Sigmoid colon (tissue), 7 donors: ENCODE results near the gene SLC35E1. TPM values are rescaled to one million over a fixed set of nuclear protein-coding genes. Genes with fewer than 3 reads are reported as not detected.

ENCODE experiments used
- DNase-seq: peaks from one replicate; pipeline ENCODE4 v3.0.0-alpha.2; 2019
- H3K27ac ChIP-seq, 4 donors: fragments of 200-600 bp; sonication (generic); one replicate each; pipeline ENCODE4 v1.5.1; 2016 to 2019; ENCODE audit warnings: mild to moderate bottlenecking in 1 of 4
- H3K27me3 ChIP-seq, 3 donors: fragments of 200-600 bp; sonication (generic); one replicate each; pipeline ENCODE4 v1.5.1; 2019; ENCODE audit warnings: mild to moderate bottlenecking in 1 of 3
- H3K36me3 ChIP-seq, 4 donors: fragments of 200-600 bp; sonication (generic); one replicate each; pipeline ENCODE4 v1.5.1; 2016 to 2019
- H3K4me1 ChIP-seq, 4 donors: fragments of 200-600 bp; sonication (generic); one replicate each; pipeline ENCODE4 v1.5.1; 2017 to 2019
- H3K4me3 ChIP-seq, 4 donors: fragments of 200-600 bp; sonication (generic); one replicate each; pipeline ENCODE4 v1.5.1; 2017 to 2019; ENCODE audit warnings: mild to moderate bottlenecking in 2 of 4, moderate library complexity in 1 of 4
- H3K9me3 ChIP-seq, 4 donors: fragments of 200-600 bp in 3 of 4; sonication (generic) in 3 of 4; one replicate each; pipeline versions ENCODE4 v1.5.1 to v1.6.1; 2013 to 2019
- EP300 ChIP-seq, 4 donors: sonication (generic); formaldehyde crosslinking; IDR thresholded peaks; one replicate each; pipeline ENCODE4 v1.6.1; 2017; ENCODE audit warnings: antibody characterized with exemption in 4 of 4
- POLR2A ChIP-seq, 2 donors: fragments of 450-650 bp; IDR thresholded peaks; one replicate each; pipeline ENCODE4 v1.6.1; 2016; ENCODE audit warnings: antibody characterized with exemption in 2 of 2, mild to moderate bottlenecking in 2 of 2, moderate library complexity in 2 of 2
- POLR2AphosphoS5 ChIP-seq, 4 donors: sonication (generic); formaldehyde crosslinking; IDR thresholded peaks; one replicate each; pipeline ENCODE4 v1.6.1; 2017; ENCODE audit warnings: antibody characterized with exemption in 4 of 4
- WGBS, 2 donors: extraction: QIAGEN DNeasy Blood & Tissue Kit; methylation state at CpG; one replicate each; pipeline ENCODE4 v1.1.7; 2013; 5-methylcytosine and 5-hydroxymethylcytosine counted together
- intact Hi-C: fragments of 100-400 bp; cut with DNase I; formaldehyde crosslinking; loops from one replicate; pipeline ENCODE4 v1.15.1; 2023
- polyA plus RNA-seq, 3 donors: library from polyadenylated mRNA; stranded (reverse); fragments of 200-250 nt; gene quantifications; one replicate each; pipeline ENCODE4 v1.2.3, GENCODE V29; 2013
- total RNA-seq, 4 donors: library from RNA; depleted of rRNA; stranded (reverse); fragments of >200 nt; gene quantifications; one replicate each; pipeline ENCODE4 v1.1.0, GENCODE V29; 2016
- TF ChIP-seq, protein P1 (sequence below), 4 experiments: fragments of 450-650 bp in 3 of 4; fragments of 200-600 bp in 1 of 4; IDR thresholded peaks; one replicate each; pipeline ENCODE4 v1.5.1; 2016 to 2019; ENCODE audit warnings: antibody characterized with exemption in 4 of 4, mild to moderate bottlenecking in 3 of 4, moderate library complexity in 2 of 4
- donor health status: healthy with polysubstance abuse.
- donor health status: Bipolar disorder and iron deficiency.
- donor health status: healthy.

Gene SLC35E1
- total and polyA plus RNA-seq, 7 donors, result 9.7 to 27.4 (median 22.4) TPM

DNA sequence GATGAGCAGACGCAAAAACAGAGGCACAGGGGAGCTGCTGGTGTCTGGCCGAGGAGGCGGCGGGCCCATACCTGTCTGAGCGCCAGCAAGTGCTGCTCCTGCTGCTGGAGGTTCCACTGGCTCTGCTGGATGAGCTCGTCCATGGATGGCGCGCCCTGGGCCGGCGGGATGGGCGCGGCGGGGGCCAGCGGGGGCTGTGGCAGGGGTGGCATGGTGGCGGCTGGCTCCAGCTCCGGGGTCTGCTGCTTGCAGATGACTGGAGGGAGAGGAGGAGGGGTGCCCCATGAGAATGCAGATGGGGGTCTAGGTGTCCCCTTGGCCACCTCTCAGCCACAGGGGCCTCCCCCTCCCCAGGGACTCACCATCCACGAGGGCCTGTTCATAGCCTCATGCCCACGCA, 36.8 kb downstream of the SLC35E1 start:
- no peak overlapping the region for H3K27ac ChIP-seq
- no peak overlapping the region for H3K4me3 ChIP-seq
- H3K36me3 ChIP-seq, result peaks cover 43 to 92% (median 51%) of the 10 kb centered on the region in 4 donors
- 96 to 98% methylated on average over 18 of the region's 18 CpGs for WGBS, 2 donors
- no peak for TF ChIP-seq POLR2A (IDR thresholded peaks at IDR 0.05)
- TF ChIP-seq EP300 (IDR thresholded peaks at IDR 0.05), result no peak
- no peak for TF ChIP-seq POLR2AphosphoS5 (IDR thresholded peaks at IDR 0.05)
- TF ChIP-seq, protein P1, sequence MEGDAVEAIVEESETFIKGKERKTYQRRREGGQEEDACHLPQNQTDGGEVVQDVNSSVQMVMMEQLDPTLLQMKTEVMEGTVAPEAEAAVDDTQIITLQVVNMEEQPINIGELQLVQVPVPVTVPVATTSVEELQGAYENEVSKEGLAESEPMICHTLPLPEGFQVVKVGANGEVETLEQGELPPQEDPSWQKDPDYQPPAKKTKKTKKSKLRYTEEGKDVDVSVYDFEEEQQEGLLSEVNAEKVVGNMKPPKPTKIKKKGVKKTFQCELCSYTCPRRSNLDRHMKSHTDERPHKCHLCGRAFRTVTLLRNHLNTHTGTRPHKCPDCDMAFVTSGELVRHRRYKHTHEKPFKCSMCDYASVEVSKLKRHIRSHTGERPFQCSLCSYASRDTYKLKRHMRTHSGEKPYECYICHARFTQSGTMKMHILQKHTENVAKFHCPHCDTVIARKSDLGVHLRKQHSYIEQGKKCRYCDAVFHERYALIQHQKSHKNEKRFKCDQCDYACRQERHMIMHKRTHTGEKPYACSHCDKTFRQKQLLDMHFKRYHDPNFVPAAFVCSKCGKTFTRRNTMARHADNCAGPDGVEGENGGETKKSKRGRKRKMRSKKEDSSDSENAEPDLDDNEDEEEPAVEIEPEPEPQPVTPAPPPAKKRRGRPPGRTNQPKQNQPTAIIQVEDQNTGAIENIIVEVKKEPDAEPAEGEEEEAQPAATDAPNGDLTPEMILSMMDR (IDR thresholded peaks at IDR 0.05), result no peak
- no peaks in the 10 kb centered on the region for H3K9me3 ChIP-seq
- DNase-seq, result no peak
- H3K4me1 ChIP-seq, result peaks cover 0 to 30% (median 24%) of the 10 kb centered on the region in 4 donors
- no peaks in the 10 kb centered on the region for H3K27me3 ChIP-seq
- intact Hi-C loops, result no loop called here

DNA sequence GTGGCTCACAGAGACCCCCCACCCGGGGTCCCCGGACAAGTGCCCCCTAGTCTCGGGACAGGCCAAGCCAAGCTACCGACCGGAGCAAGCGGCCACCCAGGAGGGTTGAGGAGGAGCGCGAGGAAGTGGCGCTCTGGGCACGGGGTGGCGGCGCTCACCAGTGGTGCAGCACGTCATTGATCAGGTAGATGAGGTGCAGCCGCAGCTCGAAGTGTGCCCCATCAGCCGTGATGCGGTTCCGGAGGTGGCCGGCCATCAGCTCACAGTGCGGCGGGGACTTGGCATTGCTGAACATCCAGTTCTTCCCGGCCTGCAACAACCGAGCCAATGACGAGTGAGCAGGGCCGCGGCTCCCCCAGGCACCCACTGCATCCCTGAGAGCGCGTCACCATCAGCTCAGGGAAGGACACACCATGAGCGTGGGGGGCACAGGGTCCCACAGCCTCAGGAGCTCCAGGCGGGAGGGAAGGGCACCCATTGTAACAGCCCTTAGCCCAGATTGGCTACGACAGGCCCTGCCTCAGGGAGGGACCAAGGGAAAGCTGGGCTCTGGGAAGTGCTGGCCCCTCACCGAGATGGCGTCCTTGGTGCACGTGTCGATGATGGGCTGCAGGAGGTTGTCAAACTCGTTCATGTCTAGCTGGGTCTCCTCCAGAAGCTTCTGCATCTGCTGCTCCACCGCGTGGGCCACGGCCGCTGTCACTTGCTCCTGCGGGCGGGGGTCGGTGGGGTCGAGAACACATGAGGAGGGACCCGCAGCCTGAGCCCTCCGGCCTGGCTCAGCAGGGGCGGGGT, 39.6 kb downstream of the SLC35E1 start:
- Histone ChIP-seq H3K9me3 (no peaks in the 10 kb centered on the region), H3K27me3 (no peaks in the 10 kb centered on the region), H3K27ac (no peak overlapping the region), H3K36me3 (peaks cover 68 to 98% (median 78%) of the 10 kb centered on the region in 4 donors), H3K4me1 (peaks cover 0 to 6% (median under 1%) of the 10 kb centered on the region in 4 donors), H3K4me3 (no peak overlapping the region)
- TF ChIP-seq POLR2AphosphoS5 (IDR thresholded peaks at IDR 0.05), result no peak
- 96% methylated on average over 47 of the region's 47 CpGs for WGBS, 2 donors
- intact Hi-C loops, result no loop called here
- no peak for DNase-seq

DNA sequence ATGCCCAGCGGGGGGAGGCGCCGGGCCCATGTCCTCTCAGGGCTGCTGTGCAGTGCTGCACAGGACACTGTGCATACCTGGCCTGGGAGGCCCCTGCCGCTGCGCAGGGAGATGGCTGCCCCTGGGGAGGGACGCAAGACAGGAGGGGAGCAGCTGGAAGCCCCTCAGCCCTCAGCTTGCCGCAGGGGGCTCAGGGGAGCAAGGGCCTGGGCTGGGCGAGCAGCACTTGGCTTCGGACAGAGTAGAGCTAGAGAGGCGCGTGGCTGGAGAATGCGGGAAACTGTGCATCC, 40.9 kb downstream of the SLC35E1 start:
- intact Hi-C loops, result no loop called here
- 97 to 99% methylated on average over 12 of the region's 12 CpGs for WGBS, 2 donors

DNA sequence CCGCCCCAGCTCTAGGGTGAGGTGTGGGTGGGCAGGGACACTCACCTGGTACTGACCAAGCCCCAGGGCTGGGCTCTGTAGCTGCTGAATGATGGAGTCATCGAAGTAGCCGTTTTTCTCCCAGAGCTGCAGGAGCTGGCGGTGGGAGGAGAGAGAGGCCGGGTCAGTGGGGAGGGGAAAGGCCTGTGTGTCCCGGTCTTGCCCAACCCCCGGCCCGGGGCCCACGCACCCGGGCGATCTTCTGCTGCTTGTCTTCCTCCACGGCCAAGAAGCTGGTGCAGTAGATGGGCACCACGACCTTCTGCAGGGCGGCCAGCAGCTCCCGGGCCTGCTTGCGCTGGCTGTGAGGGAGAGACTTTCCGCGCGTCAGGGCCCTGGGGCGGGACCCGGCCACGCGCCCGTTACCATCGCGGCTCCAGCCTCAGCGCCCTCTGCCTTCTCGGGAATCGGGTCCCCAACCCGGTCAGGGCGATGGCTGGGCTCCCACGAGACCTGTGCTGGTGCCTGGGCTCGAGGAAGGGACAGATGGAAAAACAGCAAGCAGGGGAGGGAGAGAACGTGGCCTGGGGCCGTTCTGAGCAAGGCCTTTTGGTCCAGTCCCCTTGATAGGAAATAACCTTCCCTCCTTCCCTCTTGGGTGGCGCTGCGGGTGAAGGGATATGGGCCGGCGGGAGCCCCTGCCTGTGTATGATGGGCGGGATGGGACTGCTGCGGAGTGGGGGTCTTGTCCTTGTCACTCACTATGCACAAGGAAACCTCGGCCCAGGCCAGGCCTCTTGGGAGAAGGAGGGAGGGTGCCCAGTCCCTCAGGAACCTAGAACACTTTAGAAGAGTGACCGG, 41.5 kb downstream of the SLC35E1 start:
- H3K4me1 ChIP-seq, result no peaks in the 10 kb centered on the region
- TF ChIP-seq POLR2AphosphoS5 (IDR thresholded peaks at IDR 0.05), result no peak
- TF ChIP-seq EP300 (IDR thresholded peaks at IDR 0.05), result no peak
- no peak for TF ChIP-seq POLR2A (IDR thresholded peaks at IDR 0.05)
- TF ChIP-seq, protein P1 (IDR thresholded peaks at IDR 0.05), result no peak
- intact Hi-C loops, result no loop called here
- DNase-seq, result no peak
- H3K36me3 ChIP-seq, result peaks cover 85 to 99% (median 95%) of the 10 kb centered on the region in 4 donors
- H3K9me3 ChIP-seq, result no peaks in the 10 kb centered on the region
- WGBS, 2 donors, result 91 to 97% methylated on average over 43 of the region's 43 CpGs
- H3K27ac ChIP-seq, result no peak overlapping the region
- H3K27me3 ChIP-seq, result no peaks in the 10 kb centered on the region
- no peak overlapping the region for H3K4me3 ChIP-seq

More for the DNA sequence above, 40.9 kb downstream of the SLC35E1 start:
- Histone ChIP-seq H3K27me3 (no peaks in the 10 kb centered on the region), H3K36me3 (peaks cover 80 to 99% (median 91%) of the 10 kb centered on the region in 4 donors), H3K4me3 (no peak overlapping the region), H3K27ac (no peak overlapping the region), H3K9me3 (no peaks in the 10 kb centered on the region), H3K4me1 (no peaks in the 10 kb centered on the region)
- no peak for DNase-seq
- no peak for TF ChIP-seq EP300 (IDR thresholded peaks at IDR 0.05)
- no peak for TF ChIP-seq POLR2AphosphoS5 (IDR thresholded peaks at IDR 0.05)
- TF ChIP-seq, protein P1 (IDR thresholded peaks at IDR 0.05), result no peak
- TF ChIP-seq POLR2A (IDR thresholded peaks at IDR 0.05), result no peak

DNA sequence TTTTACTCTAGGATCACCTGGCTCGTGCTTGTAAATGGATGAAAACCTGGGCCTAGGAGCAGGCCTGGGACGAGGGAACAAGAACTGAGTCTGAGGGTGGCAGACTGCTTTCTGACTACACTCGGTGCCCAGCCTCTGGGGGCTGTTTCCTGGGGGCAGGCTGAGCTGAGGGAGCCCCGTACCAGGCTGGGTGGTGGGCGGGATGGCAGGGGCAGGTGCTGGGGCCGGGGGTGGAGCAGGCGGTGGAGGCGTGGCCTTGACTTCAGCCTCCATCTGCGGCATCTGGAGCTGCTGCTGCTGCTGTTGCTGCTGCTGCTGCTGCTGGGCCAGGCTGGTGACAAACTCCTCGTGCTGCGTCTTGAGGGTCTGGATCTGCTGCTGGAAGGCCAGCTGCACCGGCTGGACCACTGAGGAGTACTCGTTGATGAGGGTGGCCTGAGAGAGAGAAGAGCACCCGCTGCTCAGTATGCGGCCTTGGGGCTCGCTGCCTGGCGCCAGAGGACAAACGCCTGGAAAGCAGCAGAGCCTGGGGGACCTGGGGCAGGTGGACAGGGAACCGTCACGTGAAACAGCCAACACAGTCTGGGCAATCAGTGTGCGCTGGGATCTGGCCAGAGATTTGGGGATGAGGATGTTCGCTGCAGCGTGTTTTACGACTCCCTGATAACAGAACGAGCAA, 42.6 kb downstream of the SLC35E1 start:
- Histone ChIP-seq H3K27ac (no peak overlapping the region), H3K9me3 (no peaks in the 10 kb centered on the region), H3K4me1 (no peaks in the 10 kb centered on the region), H3K4me3 (no peak overlapping the region), H3K27me3 (no peaks in the 10 kb centered on the region), H3K36me3 (peaks cover 87 to 100% (median 97%) of the 10 kb centered on the region in 4 donors)
- intact Hi-C loops, result no loop called here
- DNase-seq, result no peak
- 87 to 92% methylated on average over 25 of the region's 25 CpGs for WGBS, 2 donors
- TF ChIP-seq, protein P1 (IDR thresholded peaks at IDR 0.05), result no peak
- TF ChIP-seq POLR2A (IDR thresholded peaks at IDR 0.05) (no peak), POLR2AphosphoS5 (IDR thresholded peaks at IDR 0.05) (no peak), EP300 (IDR thresholded peaks at IDR 0.05) (no peak)
